HK-2 (cell line): ENCODE results near the gene AK9.

Experiments used
- DNase-seq: peaks from one replicate; pipeline ENCODE4 v3.0.0-alpha.2; 2018; ENCODE audit not compliant: unreplicated experiment

Gene AK9

DNA sequence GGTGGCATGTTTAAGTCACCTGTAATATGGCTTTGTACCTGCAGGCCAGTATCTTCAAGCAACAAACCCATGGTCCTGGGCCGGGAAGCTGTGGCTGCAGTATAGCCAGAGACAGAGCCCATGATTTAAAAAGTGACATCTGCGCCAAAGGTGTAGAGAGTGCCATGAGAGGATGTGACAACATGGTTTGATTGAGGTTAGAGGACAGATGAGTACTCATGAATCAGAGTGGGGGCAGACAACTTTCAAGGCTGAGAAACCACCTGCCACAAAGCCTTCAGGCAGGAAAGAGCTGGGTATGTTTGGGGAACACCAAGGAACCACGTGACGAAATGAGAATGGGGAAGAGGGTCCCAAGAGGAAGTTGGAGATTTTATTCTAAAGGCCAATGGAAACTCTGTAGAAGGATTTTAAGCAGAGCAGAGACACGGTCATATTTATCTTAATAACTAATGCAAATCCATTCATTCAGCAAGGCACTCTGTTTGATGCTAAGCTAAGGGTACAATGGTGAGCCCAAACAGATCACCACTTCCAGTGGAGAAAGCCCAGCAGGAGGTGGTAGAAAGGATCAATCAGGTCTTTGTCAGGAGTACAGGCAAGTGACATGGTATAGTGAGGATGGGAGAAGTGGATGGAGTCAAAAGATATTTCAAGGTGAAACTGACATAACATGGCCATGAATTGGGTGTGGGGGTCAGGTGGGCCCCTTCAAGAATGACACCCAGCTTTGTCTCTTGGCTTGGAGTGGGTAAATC is 232.0 kb downstream of the AK9 start:
- no peak for DNase-seq

DNA sequence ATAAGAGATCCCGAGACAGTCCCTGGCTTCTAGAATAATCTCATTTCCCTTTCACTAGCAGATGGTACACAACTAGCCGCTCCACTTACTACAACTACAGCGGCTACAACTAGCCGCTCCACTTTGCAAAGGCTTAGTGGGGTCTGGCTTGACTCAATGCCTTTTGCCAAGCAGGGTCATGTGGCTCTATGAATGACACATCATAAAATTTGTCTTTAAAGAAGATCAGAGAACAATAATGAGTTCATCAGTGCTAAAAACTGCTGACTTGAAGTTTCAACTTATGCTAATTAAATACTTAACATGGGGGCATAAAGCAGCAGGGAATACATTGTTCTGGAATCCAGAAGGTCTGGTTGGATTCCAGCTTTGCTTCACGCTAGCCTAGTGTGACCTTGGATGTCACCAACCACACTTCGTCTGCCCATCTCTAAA is 233.4 kb downstream of the AK9 start:
- no peak for DNase-seq

DNA sequence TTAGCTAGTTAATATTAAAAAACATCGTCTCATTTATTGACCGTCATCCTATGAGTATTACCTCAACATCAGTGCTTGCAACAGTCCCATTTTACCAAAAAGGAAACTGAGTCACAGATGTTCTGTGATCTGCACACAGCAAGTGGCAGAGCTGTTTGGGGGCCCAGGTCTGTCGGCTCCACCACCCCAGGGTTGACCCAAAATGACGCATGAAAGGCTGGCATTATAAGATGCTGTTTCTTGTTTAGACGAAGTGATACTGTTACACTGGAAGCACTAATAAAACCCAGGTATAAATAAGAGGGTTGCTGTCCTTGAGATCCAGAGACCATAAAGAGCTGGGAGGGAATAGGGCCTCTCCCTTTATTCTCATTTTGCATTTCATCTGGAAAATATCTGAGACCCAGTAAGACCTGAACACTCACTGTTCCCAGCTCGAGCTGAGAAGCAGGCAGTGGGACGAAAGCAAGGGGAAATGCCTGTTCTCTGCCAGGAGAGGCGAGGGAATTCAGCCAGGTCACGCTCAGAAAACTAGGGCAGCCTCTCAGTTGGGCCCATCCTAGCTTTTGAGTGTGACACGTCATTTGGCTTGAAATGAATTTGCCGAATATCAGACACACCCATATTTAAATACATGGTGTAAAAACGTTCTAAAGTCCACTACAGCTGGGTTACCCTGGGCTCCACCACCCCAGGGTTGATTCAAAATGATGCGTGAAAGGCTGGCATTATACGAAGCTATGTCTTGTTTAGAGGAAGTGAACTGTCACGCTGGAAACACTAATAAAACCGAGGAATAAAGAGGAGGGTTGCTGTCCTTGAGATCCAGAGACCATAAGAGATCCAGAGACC is 234.1 kb downstream of the AK9 start:
- no peak for DNase-seq

DNA sequence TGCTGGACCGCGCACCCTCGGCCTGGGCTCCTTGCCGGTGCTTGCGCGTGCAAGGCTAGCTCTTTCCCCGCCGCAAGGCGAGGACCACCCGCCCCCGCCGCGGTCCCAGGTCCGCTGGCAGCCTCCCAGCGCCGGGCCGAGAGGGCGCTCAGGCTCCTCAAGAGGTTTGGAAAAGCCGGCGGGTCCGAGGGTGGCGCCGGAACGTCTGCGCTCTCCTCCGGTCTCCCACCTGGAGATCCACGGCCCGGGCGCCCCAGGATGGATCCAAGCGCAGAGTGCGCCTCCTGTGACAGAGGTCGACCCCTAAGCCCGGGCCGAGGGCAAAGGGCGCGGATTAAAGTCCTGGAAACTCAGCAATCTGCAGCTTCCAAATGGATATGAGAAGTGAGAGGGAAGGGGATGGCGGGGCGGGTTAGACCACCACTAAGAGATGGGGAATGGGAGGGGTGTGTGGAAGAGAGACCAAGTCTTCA is 234.9 kb downstream of the AK9 start:
- DNase-seq: no peak

DNA sequence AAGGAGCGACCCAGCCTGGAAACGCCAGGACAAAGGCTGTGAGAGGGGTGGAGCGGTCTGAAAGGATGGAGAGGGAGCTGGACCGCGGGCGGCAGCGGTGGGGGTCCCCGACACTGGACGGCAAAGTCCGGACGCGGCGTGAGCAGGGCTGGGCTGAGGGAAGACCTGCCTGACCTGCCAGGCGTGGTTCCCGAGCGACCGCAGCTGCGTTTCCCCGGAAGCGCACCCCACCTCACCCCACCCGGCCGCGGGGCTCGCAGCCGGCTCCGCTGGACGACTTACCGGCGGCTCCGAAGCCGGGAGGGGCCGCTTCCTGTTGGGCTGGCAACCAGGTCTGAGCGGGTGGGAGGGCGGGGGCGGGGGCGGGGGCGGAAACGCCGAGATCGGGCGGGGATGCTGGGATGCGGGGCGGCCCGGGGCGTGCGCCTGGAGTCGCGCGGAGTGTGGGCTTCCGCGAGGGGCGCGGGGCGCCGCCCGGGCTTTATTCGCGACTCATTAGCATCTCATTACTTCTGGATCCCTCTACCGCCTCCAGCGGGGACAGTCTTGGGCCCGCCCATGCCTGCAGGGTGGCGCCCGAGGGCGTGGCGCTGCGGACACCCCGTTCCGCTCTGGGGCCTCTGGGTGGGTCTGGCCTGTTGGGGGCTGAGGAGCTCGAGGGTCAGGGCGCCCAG is 235.4 kb downstream of the AK9 start, which contains the start of gene MICAL1:
Gene MICAL1, minus strand, starts transcription at position 336 of the 674 bp plus-strand sequence. CDS start 1,576 bp downstream, outside the sequence.
- DNase-seq: peak; percentile 67

DNA sequence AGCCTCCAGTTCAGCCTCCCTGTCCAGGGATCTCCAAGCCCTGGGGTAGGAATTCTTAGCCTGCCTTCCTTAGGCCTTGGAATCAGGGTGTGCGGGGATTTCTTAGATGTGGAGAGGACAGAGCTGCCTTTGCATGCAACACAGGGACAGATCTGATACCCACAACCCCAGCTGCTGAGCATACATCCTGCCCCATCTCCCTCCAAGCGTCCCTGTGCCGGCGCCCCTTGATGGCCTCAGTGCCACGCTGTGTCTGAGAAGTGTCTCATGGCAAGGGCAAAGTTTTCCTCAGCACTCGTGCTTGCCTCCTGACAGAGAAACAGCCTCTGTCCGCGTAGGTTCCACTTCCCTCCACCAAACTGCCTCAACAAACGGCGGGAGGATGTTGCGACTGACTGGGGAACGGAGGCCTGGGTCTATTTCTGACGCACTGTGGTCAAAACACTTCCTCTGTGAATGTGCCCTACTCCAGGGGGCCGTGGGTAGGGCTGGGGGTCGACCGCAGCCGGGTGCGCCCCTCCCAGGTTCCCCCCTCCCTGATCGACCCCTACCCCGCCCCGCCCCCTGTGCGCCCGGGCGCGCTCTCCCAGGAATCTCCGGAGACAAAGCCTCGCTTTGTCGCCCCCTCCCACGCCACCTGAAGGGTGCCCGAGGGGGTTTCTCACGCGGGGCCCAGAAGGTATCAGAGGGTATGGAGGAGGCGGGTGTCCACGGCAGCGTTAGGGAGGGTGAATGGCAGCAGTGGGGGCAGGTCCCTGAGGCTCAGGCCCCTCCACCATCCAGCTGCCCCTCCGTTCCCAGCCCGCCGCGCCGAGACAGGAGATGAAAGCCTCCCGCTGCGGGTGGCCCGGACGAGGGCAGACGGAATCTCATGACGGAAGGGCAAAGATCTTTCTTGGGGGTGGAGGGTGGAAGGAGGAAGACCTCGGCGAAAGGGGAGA is 236.2 kb downstream of the AK9 start:
- no peak for DNase-seq

DNA sequence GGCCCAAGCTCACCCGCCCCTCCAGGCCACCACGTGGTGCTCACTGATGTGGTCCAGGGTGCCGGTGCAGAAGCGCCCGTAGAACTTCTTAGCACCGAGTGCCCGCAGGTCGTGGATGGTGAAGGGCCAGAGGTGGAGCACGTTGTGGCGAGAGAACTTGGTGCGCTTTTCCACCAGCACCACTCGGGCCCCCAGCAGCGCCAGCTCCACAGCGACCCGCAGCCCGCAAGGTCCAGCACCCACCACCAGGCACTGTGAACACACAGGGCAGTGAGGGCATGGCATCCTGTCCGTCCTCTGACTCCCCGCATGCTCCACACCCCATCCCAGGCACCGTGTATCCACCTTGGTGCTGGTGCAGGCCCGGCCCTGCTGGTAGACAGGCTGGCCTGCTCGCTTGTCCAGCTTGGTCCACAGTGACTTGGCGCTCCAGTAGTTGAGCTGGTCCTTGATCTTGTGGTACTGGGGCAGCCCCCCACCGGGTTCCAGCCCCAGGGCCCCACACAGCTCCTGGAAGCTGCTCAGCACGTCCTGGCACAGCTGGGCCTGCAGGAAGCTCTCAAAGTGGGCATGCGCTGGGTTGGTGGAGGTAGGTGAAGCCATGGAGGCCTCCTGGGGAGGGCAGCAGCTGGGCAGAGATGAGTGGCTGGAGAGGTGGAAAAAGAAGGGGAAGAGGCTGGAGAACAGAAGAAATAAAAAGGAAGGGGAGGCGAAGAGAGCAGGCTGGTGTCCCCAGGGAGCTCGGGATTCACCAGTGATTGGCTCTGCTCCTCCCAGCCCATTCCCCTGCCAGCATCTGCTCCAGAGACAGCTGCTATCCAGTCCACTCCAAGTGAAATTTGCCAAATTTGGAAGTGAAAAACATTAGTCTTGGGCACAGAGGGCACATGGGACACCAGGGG is 237.2 kb downstream of the AK9 start:
- DNase-seq: no peak

DNA sequence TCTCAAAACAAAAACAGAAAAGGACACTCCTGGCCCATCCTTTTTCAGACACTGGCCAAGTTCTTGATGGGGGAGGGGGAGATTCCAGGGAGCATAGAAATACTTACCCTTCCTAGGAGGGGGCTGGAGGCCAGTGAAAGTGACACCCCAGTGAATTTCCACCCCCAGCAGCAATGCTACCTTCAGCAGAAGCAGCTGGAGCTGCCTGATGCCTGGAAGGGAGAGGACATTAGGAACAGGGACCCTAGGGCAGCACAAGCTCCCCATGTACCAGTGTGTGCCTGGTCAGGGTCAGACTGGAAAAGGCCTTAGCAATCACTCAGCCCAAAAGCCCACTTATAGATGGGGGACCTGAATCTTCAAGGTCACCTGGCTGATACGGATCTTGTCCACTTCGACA is 237.8 kb downstream of the AK9 start:
- DNase-seq: no peak

DNA sequence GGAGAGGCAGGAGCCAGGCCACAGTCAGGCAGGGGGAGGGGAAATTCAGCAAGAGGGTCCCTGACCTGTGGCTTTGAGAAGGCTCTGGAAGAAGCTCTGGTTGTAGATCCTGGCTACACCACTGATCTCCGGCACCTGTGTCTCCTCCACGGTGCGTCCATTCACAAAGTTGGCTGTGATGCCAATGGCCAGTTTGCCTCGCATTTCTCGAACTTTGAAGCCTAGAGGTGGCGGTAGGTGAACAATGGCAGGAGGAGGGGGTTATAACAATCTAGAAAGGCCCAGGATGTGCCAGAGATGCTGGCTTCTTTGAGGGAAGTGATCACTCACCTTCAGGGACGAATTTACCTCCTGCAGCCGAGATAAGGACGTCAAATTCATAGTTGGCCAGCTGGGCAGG is 238.8 kb downstream of the AK9 start:
- DNase-seq: no peak

DNA sequence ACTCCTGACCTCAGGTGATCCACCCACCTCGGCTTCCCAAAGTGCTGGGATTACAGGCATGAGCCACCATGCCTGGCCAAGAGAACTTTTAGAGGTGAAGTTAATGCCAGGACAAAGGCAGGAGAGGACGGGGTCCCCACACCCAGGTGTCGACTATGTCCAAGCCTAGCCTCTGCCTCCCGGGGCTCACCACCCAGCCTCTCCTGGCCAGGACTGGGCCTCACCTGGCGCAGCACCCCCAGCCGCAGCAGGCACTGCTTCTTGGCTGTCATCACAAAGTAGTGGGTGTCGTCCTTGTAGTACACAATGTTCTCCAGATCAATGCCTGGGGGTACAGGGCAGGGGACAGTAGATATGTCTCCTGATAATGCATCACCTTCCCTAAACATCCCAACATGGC is 239.6 kb downstream of the AK9 start:
- DNase-seq: no peak

DNA sequence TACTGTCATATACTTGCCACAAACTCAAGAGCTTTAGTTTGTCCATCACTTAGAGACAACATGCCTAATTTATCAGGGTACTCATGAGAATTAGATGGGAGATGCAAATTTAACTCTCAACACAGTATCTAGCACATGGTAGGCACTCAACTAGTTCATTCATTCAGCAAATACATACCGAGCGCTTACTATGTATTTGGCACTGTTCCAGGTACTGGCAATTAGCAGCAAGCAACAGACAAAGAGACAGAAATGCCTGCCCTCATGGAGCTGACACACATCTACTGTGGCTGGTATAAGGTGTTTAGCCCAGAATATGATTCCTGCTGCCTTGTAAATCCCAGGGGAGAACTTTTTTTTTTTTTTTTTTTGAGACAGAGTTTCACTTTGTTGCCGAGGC is 240.2 kb downstream of the AK9 start:
- DNase-seq: no peak

DNA sequence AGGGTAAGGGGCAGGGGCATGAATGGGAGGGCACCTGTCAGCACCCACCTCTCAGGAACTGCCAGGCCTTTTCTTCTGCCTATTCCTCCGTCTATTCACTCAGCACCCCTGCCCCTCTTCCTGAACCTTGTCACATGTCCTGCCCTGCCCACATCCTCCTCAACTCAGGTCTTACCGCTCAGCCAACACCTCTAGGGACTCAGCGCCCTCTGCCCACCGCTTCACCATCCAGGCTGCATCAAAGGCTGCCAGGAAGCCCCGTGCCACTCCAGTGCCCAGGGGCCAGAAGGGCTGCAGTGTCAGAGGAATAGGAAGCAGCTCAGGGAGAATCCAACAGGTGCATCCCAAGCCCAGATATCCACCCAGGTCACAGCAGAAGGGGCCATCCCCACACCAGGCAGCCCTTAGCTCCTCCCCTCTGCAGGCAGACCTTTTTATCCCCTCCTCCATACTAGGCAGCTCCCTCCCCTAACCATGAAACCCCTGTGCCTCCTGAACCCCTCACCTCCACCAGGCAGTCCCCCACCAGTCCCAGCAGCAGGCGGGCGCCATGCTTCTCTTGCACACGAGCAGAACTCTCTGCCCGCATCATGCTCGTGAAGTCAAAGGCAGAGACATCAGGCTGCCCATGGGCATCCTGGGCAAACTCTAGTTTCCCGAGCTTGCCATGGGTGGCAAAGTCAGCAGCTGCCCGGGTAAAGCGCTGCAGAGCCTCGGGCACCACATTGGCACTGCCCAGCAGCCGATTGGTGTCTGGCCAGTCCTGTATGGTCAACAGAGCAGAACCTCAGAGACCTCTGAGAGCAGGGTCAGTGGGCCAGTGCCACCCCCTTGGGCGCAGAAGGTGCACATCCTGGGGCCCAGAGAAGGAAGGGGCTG is 241.0 kb downstream of the AK9 start:
- DNase-seq: no peak

DNA sequence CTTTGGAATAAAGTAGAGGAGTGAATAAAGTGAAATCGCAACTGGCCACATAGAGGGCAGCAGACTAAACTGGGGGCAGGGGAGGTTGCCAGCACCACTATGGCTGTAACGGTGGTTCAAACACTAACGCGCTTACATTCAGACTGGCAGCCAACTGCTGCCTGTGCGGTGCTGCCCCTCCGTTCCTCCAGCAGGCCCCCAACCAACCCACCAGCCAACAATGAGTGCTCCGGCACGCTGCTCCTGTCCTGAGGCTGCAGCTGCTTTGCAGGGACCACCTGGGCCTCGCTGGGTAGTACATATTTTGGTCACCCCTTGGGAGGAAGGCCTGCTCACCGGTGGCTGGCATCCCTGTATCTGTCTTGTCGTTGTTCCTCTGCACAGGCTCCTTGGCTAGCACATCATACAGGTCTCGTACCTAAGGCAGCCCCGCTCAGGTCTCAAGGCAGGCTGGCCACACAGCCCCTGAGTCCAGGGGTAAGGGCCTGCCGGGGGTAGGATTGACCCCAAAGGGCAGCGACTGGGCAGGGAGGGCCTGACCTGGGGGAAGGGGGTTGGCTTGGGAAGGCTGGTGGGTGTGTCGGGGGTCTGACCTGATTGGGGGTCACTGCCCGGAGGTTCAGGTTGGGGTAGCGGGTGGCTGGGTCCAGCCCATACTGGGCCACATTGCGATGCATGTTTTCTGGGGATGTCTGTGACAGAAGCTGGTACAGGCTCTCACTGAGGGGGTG is 241.8 kb downstream of the AK9 start:
- DNase-seq: no peak

DNA sequence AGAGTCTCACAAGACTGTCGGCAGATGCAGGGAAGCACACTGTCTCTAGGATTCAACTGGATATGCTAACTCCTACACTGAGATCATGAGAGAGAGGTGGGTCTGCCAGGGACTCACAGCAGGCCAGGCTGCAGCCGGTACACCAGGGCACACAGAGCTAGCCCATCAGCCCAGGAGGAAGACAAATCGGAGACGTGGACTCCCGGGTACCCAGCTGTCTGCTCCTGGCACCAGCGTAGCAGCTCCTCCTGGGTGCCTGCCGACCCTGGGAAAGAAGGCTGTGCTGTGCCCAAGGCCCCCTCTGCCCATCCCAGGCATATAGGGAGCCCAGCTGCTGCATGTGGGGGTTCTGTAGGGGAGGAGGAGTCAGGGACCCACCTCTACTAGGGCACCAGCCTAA is 242.4 kb downstream of the AK9 start:
- DNase-seq: no peak

DNA sequence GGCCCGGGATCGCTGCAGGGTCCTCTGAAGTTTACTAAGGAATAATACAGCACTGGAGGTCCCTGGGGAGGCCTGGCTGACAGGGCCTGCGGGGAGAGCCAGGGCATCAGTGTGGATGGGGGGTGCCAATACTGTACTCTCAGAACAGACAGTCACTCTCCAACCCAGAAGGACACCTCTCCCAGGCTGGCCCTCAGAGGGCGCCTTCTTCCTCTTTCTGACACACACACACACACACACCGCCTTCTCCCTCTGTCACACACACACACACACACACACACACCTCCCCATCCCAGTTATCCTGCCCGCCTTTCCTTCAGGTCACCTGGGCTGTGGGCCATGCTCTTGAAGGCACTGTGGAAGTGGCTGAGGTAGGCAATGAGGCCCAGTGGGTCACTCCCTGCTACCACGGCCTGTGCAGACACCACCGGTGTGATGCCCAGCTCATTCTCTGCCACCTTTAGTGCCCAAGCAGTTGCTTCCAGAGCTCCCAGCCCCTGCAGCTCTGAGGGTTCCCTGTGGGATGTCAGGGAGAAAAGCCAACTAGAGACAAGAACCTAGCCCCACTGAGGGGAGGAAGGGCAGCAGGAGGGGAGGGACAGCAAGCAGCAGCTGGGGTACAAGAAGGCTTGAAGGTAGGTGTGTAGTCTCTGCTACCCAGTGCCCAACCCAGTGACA is 243.0 kb downstream of the AK9 start:
- DNase-seq: peak; percentile 35

DNA sequence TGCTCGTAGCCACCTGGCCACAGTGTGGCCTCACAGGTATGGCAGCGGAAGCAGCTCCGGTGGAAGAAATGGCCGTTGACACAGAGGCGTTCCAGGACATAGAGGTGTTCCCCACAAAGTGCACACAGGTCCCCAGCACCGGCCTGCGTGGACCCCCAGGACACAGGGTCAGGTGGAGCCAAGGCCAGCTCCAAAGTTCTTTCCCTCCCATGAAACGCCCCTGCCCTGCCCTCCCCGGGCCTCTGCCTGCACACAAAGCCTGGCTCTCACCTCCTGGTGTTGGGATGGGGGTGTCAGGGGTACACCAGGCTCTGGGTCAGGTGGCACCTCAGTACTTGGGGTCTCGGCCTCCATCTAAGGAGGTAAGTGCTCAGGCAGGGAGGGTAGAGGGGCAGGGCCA is 243.9 kb downstream of the AK9 start:
- no peak for DNase-seq

DNA sequence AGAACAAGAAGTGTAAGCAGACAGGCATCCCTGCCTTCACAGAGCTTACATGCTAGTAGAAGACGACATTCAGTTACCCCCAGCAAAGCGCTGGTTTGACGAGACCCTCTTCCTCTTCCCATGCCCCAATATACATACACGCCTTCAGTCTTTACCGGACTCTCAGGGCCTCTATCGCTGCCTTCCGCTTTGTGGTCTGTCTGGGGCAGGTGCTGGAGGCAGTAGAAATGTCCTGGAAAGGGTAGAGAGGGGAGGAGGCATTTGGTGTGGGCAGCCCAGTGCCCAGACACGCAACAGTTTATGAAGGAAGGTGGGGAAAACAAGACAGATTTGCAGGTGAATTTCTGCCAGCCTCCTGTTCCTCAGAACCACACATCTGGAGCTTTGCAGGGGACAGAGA is 244.5 kb downstream of the AK9 start:
- DNase-seq: no peak

DNA sequence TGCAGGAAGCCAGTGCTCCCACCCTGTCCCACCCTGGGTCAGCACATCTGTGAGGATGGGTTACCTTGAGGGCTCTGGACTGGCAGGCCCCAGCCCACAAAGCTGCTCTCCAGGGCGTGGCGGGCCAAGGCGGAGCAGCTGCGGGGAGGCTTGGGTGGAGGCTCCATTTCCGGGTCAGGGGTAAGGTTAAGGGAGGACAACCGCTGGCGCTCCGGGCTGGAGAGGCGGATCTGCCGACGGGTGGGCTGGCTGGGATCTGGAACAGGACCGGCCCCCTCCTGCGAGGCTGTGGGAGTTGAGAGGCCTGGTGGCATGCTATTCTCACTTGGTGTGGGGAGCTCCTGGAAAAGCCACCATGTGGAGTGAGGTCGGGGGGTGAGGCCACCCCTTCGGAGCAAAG is 244.9 kb downstream of the AK9 start:
- DNase-seq: no peak
